ENCODE measurements around the gene ITGA2. TPM values are rescaled to one million over a fixed set of nuclear protein-coding genes. Genes with fewer than 3 reads are reported as not detected.

ITGA2 gene
- total and polyA plus RNA-seq, 4 donors: 2.0 to 36.1 (median 19.2) TPM

GRCh38 chr5:52981507-52981906 is 7.6 kb upstream of the ITGA2 start:
- 53 to 80% methylated on average over 4 of the region's 4 CpGs for WGBS, 2 donors

GRCh38 chr5:52983731-52984636 is 5.2 kb upstream of the ITGA2 start:
- Histone ChIP-seq H3K4me1 (ENCODE audit: control insufficient read depth in 5 of 5, insufficient read depth in 5 of 5, low read length in 5 of 5) (peaks cover 0 to 8% (median 0%) of the 10 kb centered on the region in 5 donors), H3K27me3 (ENCODE audit: control insufficient read depth in 3 of 3, insufficient read depth in 3 of 3, low read length in 2 of 3) (peaks cover 0 to 9% (median 0%) of the 10 kb centered on the region in 3 donors), H3K9ac (ENCODE audit: insufficient read depth in 1 of 2, low read length in 2 of 2) (no peak overlapping the region), H3K9me3 (ENCODE audit: control insufficient read depth in 4 of 4, insufficient read depth in 3 of 4, low read length in 3 of 4) (no peaks in the 10 kb centered on the region), H3K36me3 (ENCODE audit: control insufficient read depth in 4 of 4, insufficient read depth in 4 of 4, low read length in 4 of 4) (no peaks in the 10 kb centered on the region), H3K27ac (ENCODE audit: low read depth in 1 of 2, low read length in 1 of 2) (peak overlapping the region in 1 of 2 donors; percentile 60), H3K4me3 (no peak overlapping the region)
- DNase-seq (no peak), ATAC-seq (ENCODE audit: insufficient read depth, low FRiP score) (no peak)
- 59 to 73% methylated on average over 3 of the region's 3 CpGs for WGBS, 2 donors
- TF ChIP-seq CTCF (IDR thresholded peaks at IDR 0.05; ENCODE audit: control extremely low read depth, extremely low read depth): no peak

More at GRCh38 chr5:52981507-52981906, 7.6 kb upstream of the ITGA2 start:
- Histone ChIP-seq H3K27ac (ENCODE audit: low read depth in 1 of 2, low read length in 1 of 2) (no peak overlapping the region), H3K36me3 (ENCODE audit: control insufficient read depth in 4 of 4, insufficient read depth in 4 of 4, low read length in 4 of 4) (no peaks in the 10 kb centered on the region), H3K4me1 (ENCODE audit: control insufficient read depth in 5 of 5, insufficient read depth in 5 of 5, low read length in 5 of 5) (peaks cover 0 to 5% (median 0%) of the 10 kb centered on the region in 5 donors), H3K4me3 (no peak overlapping the region), H3K27me3 (ENCODE audit: control insufficient read depth in 3 of 3, insufficient read depth in 3 of 3, low read length in 2 of 3) (no peaks in the 10 kb centered on the region), H3K9ac (ENCODE audit: insufficient read depth in 1 of 2, low read length in 2 of 2) (no peak overlapping the region), H3K9me3 (ENCODE audit: control insufficient read depth in 4 of 4, insufficient read depth in 3 of 4, low read length in 3 of 4) (peaks cover 0 to 4% (median under 1%) of the 10 kb centered on the region in 4 donors)
- ATAC-seq (ENCODE audit: insufficient read depth, low FRiP score): no peak
- DNase-seq: no peak
- no peak for TF ChIP-seq CTCF (IDR thresholded peaks at IDR 0.05; ENCODE audit: control extremely low read depth, extremely low read depth)

GRCh38 chr5:52985306-52985705 is 3.8 kb upstream of the ITGA2 start:
- Histone ChIP-seq H3K36me3 (ENCODE audit: control insufficient read depth in 4 of 4, insufficient read depth in 4 of 4, low read length in 4 of 4) (no peaks in the 10 kb centered on the region), H3K27ac (ENCODE audit: low read depth in 1 of 2, low read length in 1 of 2) (no peak overlapping the region), H3K4me3 (no peak overlapping the region), H3K4me1 (ENCODE audit: control insufficient read depth in 5 of 5, insufficient read depth in 5 of 5, low read length in 5 of 5) (peaks cover 0 to 11% (median 0%) of the 10 kb centered on the region in 5 donors), H3K27me3 (ENCODE audit: control insufficient read depth in 3 of 3, insufficient read depth in 3 of 3, low read length in 2 of 3) (peaks cover 0 to 9% (median 0%) of the 10 kb centered on the region in 3 donors), H3K9me3 (ENCODE audit: control insufficient read depth in 4 of 4, insufficient read depth in 3 of 4, low read length in 3 of 4) (no peaks in the 10 kb centered on the region), H3K9ac (ENCODE audit: insufficient read depth in 1 of 2, low read length in 2 of 2) (no peak overlapping the region)
- ATAC-seq (ENCODE audit: insufficient read depth, low FRiP score) (no peak), DNase-seq (no peak)
- no peak for TF ChIP-seq CTCF (IDR thresholded peaks at IDR 0.05; ENCODE audit: control extremely low read depth, extremely low read depth)
- WGBS, 2 donors: 93 to 97% methylated on average over 3 of the region's 3 CpGs
